ENCODE measurements around the gene ATP6V0B.

ATP6V0B gene

DNA sequence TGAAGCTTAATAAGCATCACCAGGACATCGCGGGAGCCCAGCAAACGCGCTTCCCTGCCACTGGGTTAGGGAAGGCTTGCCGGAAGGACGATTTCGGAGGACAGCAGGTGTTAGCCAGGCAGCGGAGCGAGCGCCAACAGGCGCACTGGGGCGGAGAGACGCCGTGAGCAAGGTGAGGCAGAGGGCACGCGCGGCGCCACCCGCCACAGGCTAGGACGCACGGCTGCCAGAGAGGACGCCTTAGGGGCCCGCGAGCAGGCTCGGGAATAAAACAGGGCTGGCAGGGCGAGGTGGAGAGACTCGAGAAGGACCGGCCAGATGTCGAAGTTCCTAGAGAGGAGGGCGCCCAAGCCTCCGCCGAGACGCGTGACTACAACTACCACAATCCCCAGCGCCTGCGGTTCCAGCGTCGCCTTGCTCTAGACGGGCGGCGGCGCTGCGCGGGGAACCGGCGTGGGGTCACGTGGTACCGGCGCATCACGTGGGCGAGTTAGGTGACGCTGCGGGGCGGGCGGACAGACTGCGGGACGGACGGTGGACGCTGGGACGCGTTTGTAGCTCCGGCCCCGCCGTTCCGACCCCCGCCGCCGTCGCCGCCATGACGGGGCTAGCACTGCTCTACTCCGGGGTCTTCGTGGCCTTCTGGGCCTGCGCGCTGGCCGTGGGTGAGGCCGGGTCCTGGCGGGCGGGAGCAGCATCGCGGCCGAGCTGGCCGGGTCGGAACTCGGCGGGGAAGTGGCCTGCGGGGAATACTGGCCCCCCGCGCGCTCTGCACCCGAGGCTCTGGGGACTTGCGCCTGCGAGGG lies at the start of gene ATP6V0B:
ATP6V0B (plus strand) TSS at position 518 of the 806 bp plus-strand sequence; CDS start at position 599, 81 bp downstream.
- peak; percentile 82 to 94 (median 87) for DNase-seq

DNA sequence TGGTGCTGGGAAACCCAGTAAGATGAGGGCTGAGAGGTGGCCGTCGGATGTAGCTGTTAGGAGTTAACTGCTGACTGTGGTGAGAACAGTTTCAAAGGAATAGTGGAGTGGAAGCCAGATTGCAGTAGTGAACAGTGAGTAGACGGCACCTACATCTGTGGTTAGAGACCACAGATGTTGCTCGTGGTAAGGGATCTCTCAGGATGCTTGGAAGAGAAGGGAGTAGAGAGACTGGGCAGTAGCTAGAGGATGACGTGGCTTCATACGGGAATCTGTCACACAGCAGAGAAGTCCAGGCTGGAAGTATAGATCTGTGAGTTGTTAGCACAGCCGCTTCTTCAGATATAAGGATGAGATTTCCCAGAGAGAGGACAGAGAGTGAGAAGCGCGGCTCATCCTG lies 48.9 kb upstream of the ATP6V0B start:
- no peak for DNase-seq

DNA sequence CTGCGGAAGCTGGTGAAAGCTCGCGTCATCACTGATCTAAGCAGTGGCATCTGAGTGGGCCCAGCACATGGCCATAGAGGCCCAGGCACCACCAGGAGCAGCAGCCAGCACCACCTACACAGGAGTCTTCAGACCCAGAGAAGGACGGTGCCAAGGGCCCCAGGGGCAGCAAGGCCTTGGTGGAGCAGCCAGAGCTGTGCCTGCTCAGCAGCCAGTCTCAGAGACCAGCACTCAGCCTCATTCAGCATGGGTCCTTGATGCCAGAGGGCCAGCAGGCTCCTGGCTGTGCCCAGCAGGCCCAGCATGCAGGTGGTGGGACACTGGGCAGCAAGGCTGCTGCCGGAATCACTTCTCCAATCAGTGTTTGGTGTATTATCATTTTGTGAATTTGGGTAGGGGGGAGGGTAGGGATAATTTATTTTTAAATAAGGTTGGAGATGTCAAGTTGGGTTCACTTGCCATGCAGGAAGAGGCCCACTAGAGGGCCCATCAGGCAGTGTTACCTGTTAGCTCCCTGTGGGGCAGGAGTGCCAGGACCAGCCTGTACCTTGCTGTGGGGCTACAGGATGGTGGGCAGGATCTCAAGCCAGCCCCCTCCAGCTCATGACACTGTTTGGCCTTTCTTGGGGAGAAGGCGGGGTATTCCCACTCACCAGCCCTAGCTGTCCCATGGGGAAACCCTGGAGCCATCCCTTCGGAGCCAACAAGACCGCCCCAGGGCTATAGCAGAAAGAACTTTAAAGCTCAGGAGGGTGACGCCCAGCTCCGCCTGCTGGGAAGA lies 44.4 kb upstream of the ATP6V0B start:
- no peak for DNase-seq

DNA sequence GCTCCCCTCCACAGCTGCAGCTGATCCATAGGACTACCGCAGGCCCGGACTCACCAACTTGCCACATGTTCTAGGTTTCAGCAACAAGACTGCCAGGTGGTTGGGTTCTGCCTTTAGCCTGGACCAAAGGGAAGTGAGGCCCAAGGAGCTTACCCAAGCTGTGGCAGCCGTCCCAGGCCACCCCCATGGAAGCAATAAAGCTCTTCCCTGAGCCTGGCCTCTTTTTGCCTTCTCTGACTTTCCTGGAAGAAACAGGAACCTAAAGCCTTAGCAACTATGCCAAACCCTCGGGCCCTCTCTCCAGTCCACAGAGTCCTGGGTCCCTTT lies 43.8 kb upstream of the ATP6V0B start:
- DNase-seq, result no peak

DNA sequence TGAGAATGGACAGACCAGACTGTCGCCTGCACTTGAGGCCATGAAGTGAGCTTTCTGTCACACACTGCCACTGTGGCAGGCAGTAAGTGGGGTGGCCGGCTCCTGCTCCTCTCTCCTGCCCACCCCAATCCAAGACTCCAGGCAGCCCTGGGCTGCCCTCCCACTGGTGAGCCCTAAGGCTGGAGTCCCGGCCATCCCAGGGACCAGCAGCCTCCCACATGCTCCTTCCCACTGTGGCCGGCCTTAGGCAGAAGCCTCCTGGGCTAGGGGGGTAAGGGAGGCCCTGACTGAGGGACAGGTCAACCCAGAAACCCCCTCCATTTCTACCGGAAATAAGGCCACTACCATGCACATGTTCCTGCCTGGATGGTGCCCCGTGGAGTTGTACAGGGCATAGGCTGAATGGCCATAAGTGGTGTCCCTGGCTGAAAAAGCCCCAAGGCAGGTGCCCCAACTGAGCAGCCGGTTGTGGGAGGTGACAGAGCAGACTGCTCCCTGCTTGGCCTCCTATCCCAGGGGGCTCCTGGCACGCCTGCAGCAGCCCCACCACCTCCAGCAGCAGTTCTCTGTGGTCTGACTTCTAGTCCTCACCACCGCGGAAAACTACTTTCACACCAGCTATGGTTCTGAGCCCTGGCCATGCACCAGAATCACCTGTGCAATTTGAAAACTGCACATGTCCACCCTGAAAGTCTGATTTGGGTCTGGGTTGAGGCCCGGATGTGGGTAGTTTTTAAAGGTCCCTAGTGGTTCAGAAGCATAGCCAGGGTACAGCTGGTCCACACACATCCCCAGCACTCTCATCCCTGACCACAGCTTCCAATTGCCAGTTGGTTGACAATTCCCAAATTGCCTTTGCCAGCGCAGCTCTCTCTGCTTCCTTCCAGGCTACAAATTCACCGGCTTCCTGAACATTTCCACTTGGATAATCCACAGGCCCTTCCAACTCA lies 42.8 kb upstream of the ATP6V0B start:
- no peak for DNase-seq

DNA sequence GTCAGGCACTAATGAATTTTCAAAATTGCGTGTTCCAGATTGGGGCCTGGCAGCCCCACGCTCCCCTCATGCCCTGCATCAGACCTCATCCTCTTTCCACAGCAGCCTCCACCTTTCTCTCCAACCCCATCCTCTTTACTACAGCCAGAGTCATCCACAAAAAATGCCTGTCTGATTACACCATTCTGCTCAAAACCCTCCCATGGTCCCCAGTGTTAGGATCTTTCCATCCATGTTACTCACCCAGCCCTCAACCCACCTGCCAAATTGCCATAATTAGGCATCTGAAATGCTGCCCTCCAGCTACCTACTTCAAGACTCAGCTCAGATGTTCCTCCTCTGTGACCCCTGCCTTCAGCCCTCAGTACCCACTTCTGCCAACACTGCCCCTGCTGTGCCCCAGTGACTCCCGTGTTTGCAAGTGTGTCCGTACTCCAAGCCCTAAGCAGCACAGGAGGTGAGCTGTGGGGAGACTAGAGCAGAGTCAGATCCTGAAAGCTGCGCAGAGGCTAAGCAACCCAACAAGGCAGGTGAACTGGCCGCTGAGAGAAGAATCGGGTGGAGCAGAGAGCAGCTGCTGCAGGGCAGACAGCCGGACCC lies 41.9 kb upstream of the ATP6V0B start:
- peak in 1 of 6 experiments; percentile 6 for DNase-seq

DNA sequence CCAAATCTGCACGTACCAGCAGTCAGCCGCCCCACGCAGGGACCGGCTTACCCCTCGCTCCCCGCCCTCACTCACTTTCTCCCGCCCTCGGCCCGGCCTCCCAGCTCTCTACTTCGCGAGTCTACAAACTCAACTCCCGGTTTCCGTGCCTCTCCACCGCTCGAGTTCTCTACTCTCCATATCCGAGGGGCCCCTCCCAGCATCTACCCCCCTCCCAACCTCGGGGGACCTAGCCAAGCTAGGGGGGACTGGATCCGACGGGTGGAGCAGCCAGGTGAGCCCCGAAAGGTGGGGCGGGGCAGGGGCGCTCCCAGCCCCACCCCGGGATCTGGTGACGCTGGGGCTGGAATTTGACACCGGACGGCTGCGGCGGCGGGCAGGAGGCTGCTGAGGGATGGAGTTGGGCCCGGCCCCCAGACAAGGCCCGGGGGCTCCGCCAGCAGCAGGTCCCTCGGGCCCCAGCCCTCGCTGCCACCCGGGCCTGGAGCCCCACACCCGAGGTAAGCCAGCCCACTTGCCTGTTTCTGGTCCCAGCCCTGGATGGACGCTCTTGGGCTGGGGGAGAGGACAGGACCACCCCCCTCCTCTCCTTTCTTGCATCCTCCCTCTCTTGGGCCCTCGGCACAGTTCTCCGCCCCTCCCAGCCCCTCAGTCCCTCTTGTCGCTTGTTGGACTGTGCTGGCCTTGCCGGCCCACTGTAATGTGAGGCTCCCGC lies 41.2 kb upstream of the ATP6V0B start, which contains the start of gene ARTN:
ARTN (plus strand) TSS at position 416 of the 715 bp plus-strand sequence. CDS start 1,856 bp downstream, outside the sequence.
- DNase-seq, result no peak

DNA sequence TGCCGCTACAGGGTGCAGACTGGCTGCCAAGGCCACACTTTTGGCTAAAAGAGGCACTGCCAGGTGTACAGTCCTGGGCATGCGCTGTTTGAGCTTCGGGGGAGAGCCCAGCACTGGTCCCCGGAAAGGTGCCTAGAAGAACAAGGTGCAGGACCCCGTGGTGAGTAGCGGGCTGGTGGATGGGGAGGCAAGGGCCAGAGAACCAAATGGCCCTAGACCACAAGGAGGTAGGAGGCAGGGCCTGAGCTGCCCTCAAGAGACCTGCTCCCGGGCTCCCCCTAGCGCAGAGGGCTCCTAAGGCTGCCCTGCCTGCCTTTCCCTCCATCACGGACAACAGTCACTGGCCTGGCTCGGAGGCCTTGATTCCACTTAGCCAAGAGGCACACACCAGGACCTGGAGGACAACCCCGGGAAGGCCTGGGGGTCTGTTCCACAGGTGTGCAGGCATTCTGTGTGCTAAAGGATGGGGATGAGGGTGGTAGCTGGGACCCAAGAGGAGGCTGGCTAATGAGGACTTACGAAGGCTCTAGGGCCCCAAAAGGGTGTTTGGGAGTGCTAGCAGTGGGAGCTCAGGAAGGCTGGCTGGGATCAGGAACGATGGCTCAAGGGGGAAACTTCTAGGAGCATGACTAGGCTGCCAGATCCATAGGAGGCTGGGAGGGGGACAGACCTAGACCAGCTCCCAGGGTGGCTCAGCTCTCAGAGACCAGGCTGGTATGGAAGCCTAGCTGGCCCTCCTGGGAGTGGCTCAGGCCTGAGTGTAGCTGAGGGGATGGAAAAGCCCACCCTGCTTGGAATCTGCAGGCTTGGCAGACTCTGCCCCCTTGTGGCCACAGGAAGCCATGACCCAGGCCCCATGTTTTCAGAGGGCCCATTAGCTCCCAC lies 40.4 kb upstream of the ATP6V0B start:
- DNase-seq, result peak in 4 of 6 experiments; percentile 33 to 40 (median 36)

DNA sequence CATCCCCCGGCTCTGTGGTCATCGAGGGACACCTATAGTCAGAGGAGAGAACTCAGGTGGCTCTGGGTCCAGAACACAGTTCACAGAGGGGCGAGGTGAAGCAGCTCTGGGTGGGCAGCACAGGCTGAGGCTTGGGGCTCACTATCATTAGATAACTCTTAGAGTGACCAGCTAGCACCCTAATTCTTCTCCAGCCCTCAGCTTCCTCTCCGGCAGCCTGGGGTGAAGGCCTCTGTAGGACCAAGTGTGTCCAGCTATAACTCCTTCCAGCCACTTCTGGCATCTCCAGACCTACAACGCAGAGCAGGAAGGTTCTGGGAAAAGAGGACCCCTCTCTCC lies 39.8 kb upstream of the ATP6V0B start:
- DNase-seq, result no peak

DNA sequence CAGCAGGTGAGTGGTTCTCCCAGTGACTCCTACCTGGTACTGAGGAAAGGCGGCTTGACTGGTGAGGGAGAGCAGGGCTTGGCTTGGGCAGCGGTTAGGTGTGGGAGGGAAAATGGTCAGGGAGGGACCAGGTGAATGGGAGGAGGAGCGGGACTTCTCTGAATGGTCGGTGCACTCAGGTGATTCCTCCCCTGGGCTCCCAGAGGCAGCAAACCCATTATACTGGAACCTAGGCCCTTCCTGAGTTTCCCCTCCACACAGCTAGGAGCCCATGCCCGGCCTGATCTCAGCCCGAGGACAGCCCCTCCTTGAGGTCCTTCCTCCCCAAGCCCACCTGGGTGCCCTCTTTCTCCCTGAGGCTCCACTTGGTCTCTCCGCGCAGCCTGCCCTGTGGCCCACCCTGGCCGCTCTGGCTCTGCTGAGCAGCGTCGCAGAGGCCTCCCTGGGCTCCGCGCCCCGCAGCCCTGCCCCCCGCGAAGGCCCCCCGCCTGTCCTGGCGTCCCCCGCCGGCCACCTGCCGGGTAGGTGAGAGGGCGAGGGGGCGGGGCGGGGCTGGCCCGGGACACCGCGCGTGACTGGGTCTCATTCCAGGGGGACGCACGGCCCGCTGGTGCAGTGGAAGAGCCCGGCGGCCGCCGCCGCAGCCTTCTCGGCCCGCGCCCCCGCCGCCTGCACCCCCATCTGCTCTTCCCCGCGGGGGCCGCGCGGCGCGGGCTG lies 38.9 kb upstream of the ATP6V0B start:
- DNase-seq, result no peak

DNA sequence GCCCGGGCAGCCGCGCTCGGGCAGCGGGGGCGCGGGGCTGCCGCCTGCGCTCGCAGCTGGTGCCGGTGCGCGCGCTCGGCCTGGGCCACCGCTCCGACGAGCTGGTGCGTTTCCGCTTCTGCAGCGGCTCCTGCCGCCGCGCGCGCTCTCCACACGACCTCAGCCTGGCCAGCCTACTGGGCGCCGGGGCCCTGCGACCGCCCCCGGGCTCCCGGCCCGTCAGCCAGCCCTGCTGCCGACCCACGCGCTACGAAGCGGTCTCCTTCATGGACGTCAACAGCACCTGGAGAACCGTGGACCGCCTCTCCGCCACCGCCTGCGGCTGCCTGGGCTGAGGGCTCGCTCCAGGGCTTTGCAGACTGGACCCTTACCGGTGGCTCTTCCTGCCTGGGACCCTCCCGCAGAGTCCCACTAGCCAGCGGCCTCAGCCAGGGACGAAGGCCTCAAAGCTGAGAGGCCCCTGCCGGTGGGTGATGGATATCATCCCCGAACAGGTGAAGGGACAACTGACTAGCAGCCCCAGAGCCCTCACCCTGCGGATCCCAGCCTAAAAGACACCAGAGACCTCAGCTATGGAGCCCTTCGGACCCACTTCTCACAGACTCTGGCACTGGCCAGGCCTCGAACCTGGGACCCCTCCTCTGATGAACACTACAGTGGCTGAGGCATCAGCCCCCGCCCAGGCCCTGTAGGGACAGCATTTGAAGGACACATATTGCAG lies 38.2 kb upstream of the ATP6V0B start:
- peak in 2 of 6 experiments; percentile 3 to 13 for DNase-seq

DNA sequence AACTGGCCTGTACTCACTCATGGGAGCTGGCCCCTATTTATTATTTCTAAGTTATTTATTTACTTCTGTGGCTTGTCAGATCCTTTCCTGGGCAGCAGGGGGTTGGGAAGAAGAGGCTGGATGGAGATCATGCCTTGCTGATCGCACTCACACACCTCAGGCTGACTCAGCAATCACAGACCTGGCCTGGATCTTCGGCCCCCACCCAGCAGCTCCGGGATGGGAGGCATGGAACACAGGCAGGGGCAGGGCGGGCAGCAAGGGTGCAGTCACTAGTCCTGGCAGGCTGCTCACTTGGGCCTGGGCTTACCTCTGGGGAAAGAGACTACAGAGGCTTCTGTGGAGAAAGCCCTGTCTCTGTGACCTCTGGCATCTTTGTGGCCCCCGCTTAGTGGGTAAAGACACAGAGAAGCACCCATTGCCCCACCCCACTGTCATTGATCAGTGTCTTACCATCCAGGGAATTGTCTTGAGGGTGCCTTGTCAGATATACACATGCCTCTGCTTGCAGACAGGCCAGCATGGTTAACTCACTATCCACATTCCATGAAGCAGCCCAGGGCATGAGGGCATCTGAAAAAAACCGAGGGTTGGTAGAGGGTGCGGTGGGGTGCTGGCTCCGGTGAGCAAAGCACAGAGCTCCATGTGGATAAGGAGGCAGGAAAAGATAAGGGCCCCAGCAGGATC lies 37.4 kb upstream of the ATP6V0B start:
- no peak for DNase-seq

DNA sequence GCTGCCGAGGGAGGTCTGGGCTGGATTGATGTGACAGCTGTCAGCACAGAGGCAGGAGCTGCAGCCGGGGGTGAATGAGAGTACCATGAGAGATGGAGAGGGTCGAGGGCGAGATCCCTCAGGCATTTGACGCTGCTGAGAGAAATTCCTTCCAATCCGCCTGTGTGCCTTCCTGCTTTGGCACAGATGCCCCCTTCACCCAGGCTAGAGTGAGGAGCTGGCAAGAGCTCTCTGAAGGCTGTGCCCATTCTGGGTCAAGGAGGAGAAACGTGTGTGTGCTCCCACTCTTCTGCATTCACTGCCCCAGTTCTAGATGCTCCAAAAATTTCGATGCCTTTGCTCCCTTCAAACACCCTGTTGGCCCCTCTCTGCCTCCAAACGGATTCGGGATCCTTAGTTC lies 36.4 kb upstream of the ATP6V0B start:
- DNase-seq, result no peak

DNA sequence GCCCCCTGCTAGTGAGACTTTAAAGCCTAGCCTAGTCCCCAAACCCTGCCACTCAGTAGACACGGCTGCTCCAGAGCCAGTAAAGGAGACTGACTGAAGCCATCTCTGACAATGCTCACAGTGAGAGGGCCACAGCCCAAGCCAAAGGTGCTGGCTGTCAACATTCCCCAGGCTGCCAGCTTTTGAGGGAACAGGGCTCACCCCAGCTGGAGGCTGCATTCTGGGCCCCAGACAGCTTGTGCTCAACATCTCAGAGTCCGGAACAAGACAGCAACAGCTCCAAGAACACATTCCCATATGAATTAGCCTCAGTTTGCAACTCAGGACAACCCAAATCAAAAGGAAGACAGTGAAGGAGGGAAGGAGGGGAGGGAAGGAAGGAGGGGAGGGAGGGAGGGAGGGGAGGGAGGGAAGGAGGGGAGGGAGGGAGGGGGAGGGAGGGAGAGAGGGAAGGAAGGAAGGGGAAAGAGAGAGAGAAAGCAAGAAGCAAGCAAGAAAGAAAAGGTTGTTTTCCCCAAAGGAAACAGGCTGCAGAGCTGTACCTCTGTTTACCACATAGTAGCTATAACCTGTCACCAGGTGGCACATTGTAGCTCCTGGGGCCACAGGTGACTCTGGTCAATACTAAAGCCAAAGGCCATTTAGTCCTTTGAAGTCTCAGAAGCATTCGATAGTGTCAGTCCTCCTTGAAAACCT lies 35.7 kb upstream of the ATP6V0B start:
- DNase-seq, result no peak

DNA sequence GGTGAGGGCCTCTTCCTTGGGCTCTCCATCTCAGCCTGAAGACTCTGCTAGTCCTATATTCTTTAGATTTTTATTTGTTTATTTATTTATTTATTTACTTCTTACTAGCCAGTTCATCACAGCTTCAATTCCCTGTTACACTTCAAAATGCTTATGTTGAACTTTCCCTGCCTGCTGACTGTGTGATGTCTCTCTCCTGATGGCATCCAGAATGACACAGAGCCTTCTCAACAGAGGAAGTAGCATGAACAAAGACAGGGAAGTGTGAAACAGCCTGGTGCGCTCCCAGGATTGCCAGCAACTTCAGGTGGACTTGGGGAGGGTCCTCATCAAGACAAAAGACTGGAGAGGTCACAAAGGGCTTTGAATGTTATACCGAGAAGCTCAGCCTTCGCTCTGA lies 32.3 kb upstream of the ATP6V0B start:
- no peak for DNase-seq

DNA sequence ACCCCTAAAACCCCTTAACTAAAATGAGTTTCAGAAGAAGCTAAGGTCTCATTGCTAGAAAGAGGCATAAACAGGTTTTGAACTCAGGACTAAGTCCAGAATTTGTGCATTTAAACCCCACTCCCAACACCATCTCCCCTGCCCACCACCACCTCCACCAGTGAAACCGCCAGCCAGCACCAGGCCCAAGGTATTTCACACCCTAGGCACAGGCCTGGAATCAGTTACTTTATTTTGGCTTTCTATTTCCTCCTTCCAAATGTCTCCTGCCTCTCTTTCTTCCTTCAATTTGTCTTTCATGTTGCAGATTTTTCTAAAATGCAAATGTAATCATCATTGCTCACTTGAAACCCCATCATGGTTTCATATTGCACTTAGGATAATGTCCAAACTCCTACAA lies 29.9 kb upstream of the ATP6V0B start:
- DNase-seq, result no peak

DNA sequence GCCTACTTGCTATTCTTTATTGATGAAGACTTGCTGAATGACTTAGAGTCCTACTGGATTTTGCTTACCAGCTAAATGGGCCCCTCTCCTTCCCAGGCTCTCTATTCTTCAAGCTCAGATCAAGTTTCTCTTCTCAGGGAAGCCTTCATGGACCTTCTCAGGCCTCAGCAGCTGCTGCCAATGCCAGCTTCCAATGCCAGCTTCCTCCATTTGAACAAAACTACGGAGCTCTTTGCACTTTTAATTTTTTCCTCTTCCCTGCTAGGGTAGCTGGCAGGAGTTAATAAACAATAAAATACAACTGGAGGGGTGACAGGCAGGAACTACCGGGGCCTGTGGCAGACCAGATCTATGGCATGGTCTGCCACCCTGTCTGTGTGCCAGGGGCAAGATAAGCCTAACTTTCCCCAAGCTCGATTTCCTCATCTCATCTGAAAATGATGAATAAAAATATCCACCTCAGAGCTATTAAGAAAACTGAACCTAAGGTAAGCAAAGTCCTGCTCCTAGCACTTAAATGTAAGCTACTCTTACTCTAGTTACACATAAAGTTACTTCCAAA lies 29.0 kb upstream of the ATP6V0B start:
- no peak for DNase-seq
